HG02884 (cell line): ENCODE results near the gene TRMT10B.
A peak's percentile ranks its signal among the peaks of the same experiment; 100 is the strongest.
"Not testable (repeated sequence)": the region's sequence is repeated elsewhere in the genome, so short reads cannot be mapped to it uniquely, and the experiment has no call there.

Source experiments
- ATAC-seq: cut with Tn5 transposase; IDR thresholded peaks from one replicate; pipeline ENCODE4 v1.9.1; 2021; ENCODE audit warnings: mild to moderate bottlenecking, moderate library complexity; ENCODE audit not compliant: unreplicated experiment

Gene TRMT10B

DNA sequence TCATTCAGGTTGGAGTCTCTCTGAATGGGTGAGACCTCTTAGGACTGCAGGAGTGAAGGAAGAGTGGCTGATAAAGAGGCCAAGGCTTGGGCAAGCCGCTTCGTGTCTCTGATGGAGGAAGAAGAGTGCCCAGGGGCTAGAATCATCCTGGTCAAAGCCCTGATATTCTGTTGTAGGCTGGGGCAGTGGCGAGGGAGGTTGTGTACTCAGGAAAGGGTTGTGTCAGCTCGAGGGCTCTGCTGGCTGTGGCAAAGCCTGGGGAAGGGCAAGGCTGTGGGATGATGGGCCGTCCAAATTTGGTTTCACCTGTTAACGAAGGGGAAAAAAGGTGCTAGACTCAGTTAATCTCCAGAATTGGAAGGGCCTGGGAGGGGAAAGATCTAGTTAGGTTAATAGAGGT, 2.4 kb upstream of the TRMT10B start:
- ATAC-seq = no peak

DNA sequence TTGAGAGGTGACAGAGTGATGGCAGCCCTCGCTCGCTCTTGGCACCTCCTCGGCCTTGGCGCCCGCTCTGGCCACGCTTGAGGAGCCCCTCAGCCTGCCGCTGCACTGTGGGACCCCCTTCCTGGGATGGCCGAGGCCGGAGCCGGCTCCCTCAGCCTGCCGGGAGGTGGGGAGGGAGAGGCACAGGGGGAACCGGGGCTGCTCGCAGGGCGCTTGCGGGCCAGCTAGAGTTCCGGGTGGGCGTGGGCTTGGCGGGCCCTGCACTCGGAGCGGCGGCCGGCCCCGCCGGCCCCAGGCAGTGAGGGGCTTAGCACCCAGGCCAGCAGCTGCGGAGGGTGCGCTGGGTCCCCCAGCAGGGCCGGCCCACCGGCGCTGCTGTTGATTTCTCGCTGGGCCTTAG, 1.9 kb upstream of the TRMT10B start:
- not testable (repeated sequence) for ATAC-seq

DNA sequence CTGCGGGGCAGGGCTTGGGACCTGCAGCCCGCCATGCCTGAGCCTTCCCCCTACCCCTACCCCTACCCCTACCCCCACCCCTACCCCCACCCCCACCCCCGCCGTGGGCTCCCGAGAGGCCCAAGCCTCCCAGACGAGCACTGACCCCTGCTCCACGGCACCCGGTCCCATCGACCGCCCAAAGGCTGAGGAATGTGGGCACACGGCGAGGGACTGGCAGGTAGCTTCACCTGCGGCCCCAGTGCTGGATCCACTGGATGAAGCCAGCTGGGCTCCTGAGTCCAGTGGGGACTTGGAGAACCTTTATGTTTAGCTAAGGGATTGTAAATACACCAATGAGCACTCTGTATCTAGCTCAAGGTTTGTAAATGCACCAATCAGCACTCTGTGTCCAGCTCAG, 1.5 kb upstream of the TRMT10B start:
- not testable (repeated sequence) for ATAC-seq

GRCh38 chr9:37752642-37753488, 740 bp upstream of the TRMT10B start:
- no peak for ATAC-seq

- ATAC-seq = no peak
Observed at GRCh38 chr9:37758747-37759146, 5.1 kb downstream of the TRMT10B start.

GRCh38 chr9:37760416-37761161, 7.0 kb downstream of the TRMT10B start:
- no peak for ATAC-seq

DNA sequence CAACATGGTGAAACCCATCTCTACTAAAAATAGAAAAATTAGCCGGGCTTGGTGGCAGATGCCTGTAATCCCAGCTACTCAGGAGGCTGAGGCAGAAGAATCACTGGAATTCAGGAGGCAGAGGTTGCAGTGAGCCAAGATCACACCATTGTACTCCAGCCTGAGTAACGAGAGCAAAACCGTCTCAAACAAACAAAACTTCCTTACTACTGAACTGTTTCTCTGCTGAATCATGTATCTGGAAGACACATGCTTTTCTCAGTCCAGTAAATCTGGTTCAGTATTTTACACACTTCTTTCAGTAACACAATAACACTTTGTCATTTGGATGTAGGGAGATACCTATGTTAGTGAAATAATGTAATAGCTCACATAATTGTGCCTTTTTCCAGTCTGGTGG, 7.9 kb downstream of the TRMT10B start:
- no peak for ATAC-seq

DNA sequence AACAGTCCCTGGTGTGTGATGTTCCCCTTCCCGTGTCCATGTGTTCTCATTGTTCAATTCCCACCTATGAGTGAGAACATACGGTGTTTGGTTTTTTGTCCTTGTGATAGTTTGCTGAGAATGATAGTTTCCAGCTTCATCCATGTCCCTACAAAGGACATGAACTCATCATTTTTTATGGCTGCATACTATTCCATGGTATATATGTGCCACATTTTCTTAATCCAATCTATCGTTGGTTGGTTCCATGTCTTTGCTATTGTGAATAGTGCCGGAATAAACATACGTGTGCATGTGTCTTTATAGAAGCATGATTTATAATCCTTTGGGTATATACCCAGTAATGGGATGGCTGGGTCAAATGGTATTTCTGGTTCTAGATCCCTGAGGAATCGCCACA, 11.7 kb downstream of the TRMT10B start:
- not testable (repeated sequence) for ATAC-seq

- no peak for ATAC-seq
Observed at GRCh38 chr9:37769306-37769705, 15.7 kb downstream of the TRMT10B start.

DNA sequence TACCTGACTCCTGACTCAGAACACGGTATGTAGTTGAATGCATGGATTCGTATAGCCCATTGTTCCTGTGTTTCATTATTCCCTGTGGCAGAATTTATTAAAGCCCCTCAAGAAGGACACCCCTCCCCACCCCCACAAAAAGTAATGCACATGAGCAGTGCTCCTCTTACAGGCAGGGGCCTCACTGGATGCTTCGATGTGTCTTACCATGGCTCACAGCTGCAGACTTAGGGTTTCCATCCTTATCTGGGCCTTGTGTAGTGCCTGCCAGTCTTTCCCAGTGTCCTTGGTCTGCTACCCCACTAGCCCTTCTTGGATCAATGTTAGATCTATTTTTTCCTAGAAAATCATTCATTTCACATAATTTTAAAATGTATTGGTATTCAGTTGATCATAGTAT, 16.4 kb downstream of the TRMT10B start:
- ATAC-seq = no peak

DNA sequence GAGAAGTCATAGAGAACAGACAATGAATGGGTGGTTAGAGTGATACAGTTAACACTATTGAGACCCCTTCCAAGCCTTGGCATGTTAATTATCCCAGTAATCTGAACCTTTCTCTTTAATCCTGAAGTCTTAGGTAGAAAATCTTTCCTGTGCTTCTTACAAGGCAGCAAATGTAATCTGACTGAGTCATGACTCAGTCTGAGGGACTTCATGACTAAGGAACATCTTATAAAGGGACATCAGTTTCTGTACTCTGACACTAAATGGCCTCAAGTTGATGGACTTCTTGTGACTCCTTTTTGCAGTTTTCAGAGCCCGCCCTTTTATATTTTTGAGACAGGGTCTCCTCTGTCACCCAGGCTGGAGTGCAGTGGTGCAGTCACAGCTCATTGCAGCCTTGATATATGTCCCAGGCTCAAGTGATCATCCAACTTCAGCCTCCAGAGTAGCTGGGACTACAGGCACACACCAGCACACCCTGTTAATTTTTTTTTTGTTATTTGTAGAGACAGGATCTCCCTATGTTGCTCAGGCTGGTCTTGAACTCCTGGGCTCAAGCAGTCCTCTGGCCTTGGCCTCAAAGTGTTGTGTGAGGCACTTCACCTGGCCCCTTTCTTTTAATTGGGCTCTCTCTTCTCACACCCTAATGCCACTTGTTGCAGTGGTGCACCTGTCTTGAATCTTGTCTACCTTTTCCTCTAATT, 21.8 kb downstream of the TRMT10B start:
- ATAC-seq = no peak

GRCh38 chr9:37776328-37776727, 22.7 kb downstream of the TRMT10B start:
- no peak for ATAC-seq

DNA sequence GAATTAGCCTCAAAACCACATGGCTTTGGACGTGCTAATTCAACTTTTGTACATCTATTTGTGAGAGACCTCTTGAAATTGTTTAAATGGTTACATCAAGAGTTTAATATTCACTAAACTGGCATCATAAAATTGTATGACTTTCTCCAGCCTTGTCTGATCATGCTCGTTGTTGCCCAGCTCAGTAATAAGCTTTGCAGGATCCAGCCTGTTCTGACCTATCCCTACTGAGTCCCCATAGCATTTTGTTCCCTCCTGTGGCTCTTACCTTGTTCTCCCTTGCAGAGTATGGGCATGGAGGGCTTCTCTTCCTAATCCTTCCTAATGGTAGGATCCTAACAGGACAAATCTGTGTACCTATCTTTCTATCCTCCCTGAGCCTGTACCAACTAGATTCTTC, 24.9 kb downstream of the TRMT10B start:
- no peak for ATAC-seq

- ATAC-seq = no peak
Observed at GRCh38 chr9:37784291-37784615, 30.6 kb downstream of the TRMT10B start.

- ATAC-seq = peak; percentile 95
Observed at GRCh38 chr9:37784616-37785483, 31.2 kb downstream of the TRMT10B start, which contains the start of gene EXOSC3. EXOSC3 (minus strand) TSS chr9:37785064; CDS start chr9:37785044, 20 bp downstream.

GRCh38 chr9:37787059-37787458, 33.5 kb downstream of the TRMT10B start:
- ATAC-seq = no peak

- no peak for ATAC-seq
Observed at GRCh38 chr9:37788332-37788731, 34.7 kb downstream of the TRMT10B start.

DNA sequence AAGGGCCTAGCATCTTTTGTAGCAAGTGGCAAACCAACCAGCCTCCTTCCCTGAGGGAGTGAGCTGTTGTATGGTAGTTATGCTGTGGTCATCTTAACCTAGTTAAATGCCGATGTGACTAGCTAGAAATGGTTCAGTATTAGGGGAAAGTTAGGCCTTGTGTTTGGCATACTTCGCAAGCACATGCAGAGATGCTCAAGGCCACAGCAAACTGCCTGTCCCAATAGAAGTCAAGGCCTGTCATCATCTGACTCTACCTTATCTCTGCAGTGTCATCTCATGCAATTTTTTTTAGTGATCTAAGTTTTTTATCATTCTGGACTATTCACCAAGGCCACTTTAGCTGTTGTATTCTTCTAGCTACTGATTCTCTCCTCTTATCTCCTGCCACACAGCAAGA, 36.5 kb downstream of the TRMT10B start:
- ATAC-seq = no peak

DNA sequence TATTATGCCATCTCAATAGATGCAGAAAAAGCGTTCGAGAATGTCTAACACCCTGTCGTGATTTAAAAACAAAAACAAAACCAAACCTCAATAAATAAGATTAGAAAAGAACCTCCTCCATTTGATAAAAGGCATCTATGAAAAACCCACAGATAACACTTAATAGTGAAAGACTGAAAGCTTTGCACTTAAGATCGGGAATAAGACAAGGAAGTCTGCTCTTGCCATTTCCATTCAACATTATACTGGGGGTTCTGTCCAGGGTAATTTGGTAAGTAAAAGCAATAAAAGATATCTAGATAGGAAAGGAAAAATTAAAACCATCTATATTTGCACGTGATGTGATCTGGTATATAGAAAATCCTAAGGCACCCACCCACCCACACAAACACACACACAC, 38.5 kb downstream of the TRMT10B start:
- no peak for ATAC-seq

GRCh38 chr9:37796232-37796631, 42.6 kb downstream of the TRMT10B start:
- no peak for ATAC-seq

GRCh38 chr9:37798677-37799076, 45.1 kb downstream of the TRMT10B start:
- no peak for ATAC-seq
